HEK293 (cell line): Measurements from ENCODE around the gene PPP1R36.
A peak's percentile ranks its signal among the peaks of the same experiment; 100 is the strongest.

Experiments used
- EGR2 ChIP-seq: fragments of 450-650 bp; formaldehyde crosslinking; IDR thresholded peaks from 2 replicates; pipeline ENCODE4 v1.5.1; 2016; ENCODE audit warnings: low read depth, missing biosample characterization, missing genetic modification characterization
- HOXA7 ChIP-seq: sonication (generic); formaldehyde crosslinking; IDR thresholded peaks from 2 replicates; pipeline ENCODE4 v1.8.1; 2022; ENCODE audit warnings: missing genetic modification reagents, borderline replicate concordance
- KLF10 ChIP-seq: fragments of 450-650 bp; IDR thresholded peaks from 2 replicates; pipeline ENCODE4 v1.5.1; 2018; ENCODE audit warnings: missing biosample characterization, mild to moderate bottlenecking, missing genetic modification characterization
- KLF17 ChIP-seq: fragments of 450-650 bp; formaldehyde crosslinking; IDR thresholded peaks from 2 replicates; pipeline ENCODE4 v1.5.1; 2016; ENCODE audit warnings: missing biosample characterization, missing genetic modification characterization
- MYNN ChIP-seq: fragments of 450-650 bp; formaldehyde crosslinking; IDR thresholded peaks from 2 replicates; pipeline ENCODE4 v1.5.1; 2016; ENCODE audit warnings: missing biosample characterization, missing genetic modification characterization, borderline replicate concordance
- MZF1 ChIP-seq: fragments of 450-650 bp; formaldehyde crosslinking; IDR thresholded peaks from 2 replicates; pipeline ENCODE4 v1.5.1; 2017; ENCODE audit warnings: missing biosample characterization, missing genetic modification characterization, borderline replicate concordance
- SCRT1 ChIP-seq: fragments of 450-650 bp; formaldehyde crosslinking; IDR thresholded peaks from 2 replicates; pipeline ENCODE4 v1.5.1; 2016; ENCODE audit warnings: missing biosample characterization, missing genetic modification characterization, borderline replicate concordance
- SETDB1 ChIP-seq: IDR thresholded peaks from one replicate; pipeline ENCODE4 v1.6.1; 2017; ENCODE audit warnings: mild to moderate bottlenecking, low read length, moderate library complexity, mixed read lengths; ENCODE audit not compliant: insufficient read length
- TRIM28 ChIP-seq: IDR thresholded peaks from 2 replicates; pipeline ENCODE4 v1.6.1; 2011; ENCODE audit warnings: low read length, control low read depth, borderline replicate concordance
- ZNF140 ChIP-seq: fragments of 450-650 bp; formaldehyde crosslinking; IDR thresholded peaks from 2 replicates; pipeline ENCODE4 v1.5.1; 2016; ENCODE audit warnings: missing biosample characterization, missing genetic modification characterization
- ZNF146 ChIP-seq: fragments of 450-650 bp; formaldehyde crosslinking; IDR thresholded peaks from 2 replicates; pipeline ENCODE4 v1.5.1; 2016; ENCODE audit warnings: missing biosample characterization, missing genetic modification characterization
- ZNF148 ChIP-seq: fragments of 450-650 bp; formaldehyde crosslinking; IDR thresholded peaks from 2 replicates; pipeline ENCODE4 v1.5.0; 2017; ENCODE audit warnings: missing biosample characterization, missing genetic modification characterization, borderline replicate concordance
- ZNF19 ChIP-seq: fragments of 450-650 bp; formaldehyde crosslinking; IDR thresholded peaks from 2 replicates; pipeline ENCODE4; 2016; ENCODE audit warnings: missing biosample characterization, missing genetic modification characterization, low read depth
- ZNF404 ChIP-seq: fragments of 450-650 bp; formaldehyde crosslinking; IDR thresholded peaks from 2 replicates; pipeline ENCODE4 v1.5.1; 2017; ENCODE audit warnings: missing biosample characterization, missing genetic modification characterization
- ZNF529 ChIP-seq: fragments of 450-650 bp; formaldehyde crosslinking; IDR thresholded peaks from 2 replicates; pipeline ENCODE4 v1.5.1; 2017; ENCODE audit warnings: missing genetic modification characterization, missing biosample characterization; ENCODE audit not compliant: insufficient replicate concordance
- ZNF600 ChIP-seq: fragments of 450-650 bp; formaldehyde crosslinking; IDR thresholded peaks from 2 replicates; pipeline ENCODE4 v1.5.1; 2016; ENCODE audit warnings: missing biosample characterization, missing genetic modification characterization
- ZNF623 ChIP-seq: fragments of 450-650 bp; formaldehyde crosslinking; IDR thresholded peaks from 2 replicates; pipeline ENCODE4 v1.5.1; 2016; ENCODE audit warnings: missing biosample characterization, missing genetic modification characterization
- ZNF629 ChIP-seq: fragments of 450-650 bp; formaldehyde crosslinking; IDR thresholded peaks from 2 replicates; pipeline ENCODE4 v1.5.1; 2017; ENCODE audit warnings: missing biosample characterization, missing genetic modification characterization
- ZNF645 ChIP-seq: fragments of 450-650 bp; formaldehyde crosslinking; IDR thresholded peaks from 2 replicates; pipeline ENCODE4; 2016; ENCODE audit warnings: missing biosample characterization, missing genetic modification characterization
- ZNF747 ChIP-seq: fragments of 450-650 bp; formaldehyde crosslinking; IDR thresholded peaks from 2 replicates; pipeline ENCODE4 v1.5.1; 2016; ENCODE audit warnings: missing biosample characterization, missing genetic modification characterization
- ZNF777 ChIP-seq: fragments of 450-650 bp; formaldehyde crosslinking; IDR thresholded peaks from 2 replicates; pipeline ENCODE4 v1.5.1; 2017; ENCODE audit warnings: missing biosample characterization, missing genetic modification characterization, borderline replicate concordance
- TF ChIP-seq, protein P1 (sequence below): fragments of 450-650 bp; formaldehyde crosslinking; IDR thresholded peaks from 2 replicates; pipeline ENCODE4 v1.5.1; 2017; ENCODE audit warnings: missing biosample characterization, missing genetic modification characterization
- TF ChIP-seq, protein P2 (sequence below): fragments of 450-650 bp; formaldehyde crosslinking; IDR thresholded peaks from 2 replicates; pipeline ENCODE4 v1.5.1; 2016; ENCODE audit warnings: missing biosample characterization, missing genetic modification characterization, borderline replicate concordance
- TF ChIP-seq, protein P3 (sequence below): fragments of 450-650 bp; formaldehyde crosslinking; IDR thresholded peaks from 2 replicates; pipeline ENCODE4 v1.5.1; 2016; ENCODE audit warnings: missing biosample characterization, missing genetic modification characterization

PPP1R36 gene

DNA sequence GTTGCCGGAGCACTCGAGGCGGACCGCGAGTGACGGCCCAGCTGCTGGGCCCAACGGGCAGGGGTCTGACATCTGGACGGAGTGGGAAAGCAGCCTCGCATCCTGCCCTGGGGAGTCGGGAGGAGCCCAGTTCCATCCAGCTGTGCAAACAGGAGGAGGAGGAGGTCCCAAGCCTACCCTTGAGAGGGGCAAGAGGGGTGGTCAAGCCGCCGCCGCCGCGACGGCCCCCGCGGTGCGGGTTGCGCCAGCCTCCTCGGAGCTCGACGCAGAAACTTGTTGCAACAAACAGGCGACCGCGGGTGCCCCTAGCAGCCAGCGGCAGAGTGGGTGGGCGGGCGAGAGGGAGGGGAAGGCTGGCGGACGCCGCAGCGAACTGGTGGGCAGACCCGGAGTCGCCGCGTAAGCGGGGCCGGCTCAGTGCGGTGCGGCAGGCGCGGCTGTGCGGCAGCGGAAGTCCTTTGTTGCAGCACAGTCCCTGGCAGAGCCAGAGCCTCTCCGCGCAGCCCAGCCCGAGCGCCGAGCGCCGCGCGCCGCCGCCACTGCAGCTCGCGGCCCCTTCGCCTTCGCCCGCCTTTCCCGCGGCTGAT is 45.4 kb upstream of the PPP1R36 start, which contains the start of gene ZBTB1 (continued):
- no peak for TF ChIP-seq ZNF19 (tag by site-specific recombination)
- TF ChIP-seq MYNN (tag by site-specific recombination) = no peak
- TF ChIP-seq ZNF645 (tag by site-specific recombination) = no peak
- TF ChIP-seq ZNF146 = 0 out of 2 replicates have a peak, but pooled peaks have one; percentile 1
- TF ChIP-seq, protein P1, sequence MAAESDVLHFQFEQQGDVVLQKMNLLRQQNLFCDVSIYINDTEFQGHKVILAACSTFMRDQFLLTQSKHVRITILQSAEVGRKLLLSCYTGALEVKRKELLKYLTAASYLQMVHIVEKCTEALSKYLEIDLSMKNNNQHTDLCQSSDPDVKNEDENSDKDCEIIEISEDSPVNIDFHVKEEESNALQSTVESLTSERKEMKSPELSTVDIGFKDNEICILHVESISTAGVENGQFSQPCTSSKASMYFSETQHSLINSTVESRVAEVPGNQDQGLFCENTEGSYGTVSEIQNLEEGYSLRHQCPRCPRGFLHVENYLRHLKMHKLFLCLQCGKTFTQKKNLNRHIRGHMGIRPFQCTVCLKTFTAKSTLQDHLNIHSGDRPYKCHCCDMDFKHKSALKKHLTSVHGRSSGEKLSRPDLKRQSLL (tag by site-specific recombination) = no peak
- TF ChIP-seq ZNF404 (tag by site-specific recombination) = no peak
- TF ChIP-seq ZNF140 (tag by site-specific recombination) = no peak
- 0 out of 2 replicates have a peak, but pooled peaks have one; percentile 51 for TF ChIP-seq KLF17 (tag by site-specific recombination)
- no peak; the same call in 1 of the 2 replicates for TF ChIP-seq ZNF777 (tag by site-specific recombination)
- no peak for TF ChIP-seq ZNF747 (tag by site-specific recombination)
- no peak for TF ChIP-seq ZNF623 (tag by site-specific recombination)
- no peak for TF ChIP-seq SETDB1
- TF ChIP-seq, protein P2, sequence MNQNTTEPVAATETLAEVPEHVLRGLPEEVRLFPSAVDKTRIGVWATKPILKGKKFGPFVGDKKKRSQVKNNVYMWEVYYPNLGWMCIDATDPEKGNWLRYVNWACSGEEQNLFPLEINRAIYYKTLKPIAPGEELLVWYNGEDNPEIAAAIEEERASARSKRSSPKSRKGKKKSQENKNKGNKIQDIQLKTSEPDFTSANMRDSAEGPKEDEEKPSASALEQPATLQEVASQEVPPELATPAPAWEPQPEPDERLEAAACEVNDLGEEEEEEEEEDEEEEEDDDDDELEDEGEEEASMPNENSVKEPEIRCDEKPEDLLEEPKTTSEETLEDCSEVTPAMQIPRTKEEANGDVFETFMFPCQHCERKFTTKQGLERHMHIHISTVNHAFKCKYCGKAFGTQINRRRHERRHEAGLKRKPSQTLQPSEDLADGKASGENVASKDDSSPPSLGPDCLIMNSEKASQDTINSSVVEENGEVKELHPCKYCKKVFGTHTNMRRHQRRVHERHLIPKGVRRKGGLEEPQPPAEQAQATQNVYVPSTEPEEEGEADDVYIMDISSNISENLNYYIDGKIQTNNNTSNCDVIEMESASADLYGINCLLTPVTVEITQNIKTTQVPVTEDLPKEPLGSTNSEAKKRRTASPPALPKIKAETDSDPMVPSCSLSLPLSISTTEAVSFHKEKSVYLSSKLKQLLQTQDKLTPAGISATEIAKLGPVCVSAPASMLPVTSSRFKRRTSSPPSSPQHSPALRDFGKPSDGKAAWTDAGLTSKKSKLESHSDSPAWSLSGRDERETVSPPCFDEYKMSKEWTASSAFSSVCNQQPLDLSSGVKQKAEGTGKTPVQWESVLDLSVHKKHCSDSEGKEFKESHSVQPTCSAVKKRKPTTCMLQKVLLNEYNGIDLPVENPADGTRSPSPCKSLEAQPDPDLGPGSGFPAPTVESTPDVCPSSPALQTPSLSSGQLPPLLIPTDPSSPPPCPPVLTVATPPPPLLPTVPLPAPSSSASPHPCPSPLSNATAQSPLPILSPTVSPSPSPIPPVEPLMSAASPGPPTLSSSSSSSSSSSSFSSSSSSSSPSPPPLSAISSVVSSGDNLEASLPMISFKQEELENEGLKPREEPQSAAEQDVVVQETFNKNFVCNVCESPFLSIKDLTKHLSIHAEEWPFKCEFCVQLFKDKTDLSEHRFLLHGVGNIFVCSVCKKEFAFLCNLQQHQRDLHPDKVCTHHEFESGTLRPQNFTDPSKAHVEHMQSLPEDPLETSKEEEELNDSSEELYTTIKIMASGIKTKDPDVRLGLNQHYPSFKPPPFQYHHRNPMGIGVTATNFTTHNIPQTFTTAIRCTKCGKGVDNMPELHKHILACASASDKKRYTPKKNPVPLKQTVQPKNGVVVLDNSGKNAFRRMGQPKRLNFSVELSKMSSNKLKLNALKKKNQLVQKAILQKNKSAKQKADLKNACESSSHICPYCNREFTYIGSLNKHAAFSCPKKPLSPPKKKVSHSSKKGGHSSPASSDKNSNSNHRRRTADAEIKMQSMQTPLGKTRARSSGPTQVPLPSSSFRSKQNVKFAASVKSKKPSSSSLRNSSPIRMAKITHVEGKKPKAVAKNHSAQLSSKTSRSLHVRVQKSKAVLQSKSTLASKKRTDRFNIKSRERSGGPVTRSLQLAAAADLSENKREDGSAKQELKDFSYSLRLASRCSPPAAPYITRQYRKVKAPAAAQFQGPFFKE (tag by site-specific recombination) = no peak
- TF ChIP-seq ZNF529 (tag by site-specific recombination) = no peak
- no peak; the same call in 1 of the 2 replicates for TF ChIP-seq ZNF629
- TF ChIP-seq, protein P3, sequence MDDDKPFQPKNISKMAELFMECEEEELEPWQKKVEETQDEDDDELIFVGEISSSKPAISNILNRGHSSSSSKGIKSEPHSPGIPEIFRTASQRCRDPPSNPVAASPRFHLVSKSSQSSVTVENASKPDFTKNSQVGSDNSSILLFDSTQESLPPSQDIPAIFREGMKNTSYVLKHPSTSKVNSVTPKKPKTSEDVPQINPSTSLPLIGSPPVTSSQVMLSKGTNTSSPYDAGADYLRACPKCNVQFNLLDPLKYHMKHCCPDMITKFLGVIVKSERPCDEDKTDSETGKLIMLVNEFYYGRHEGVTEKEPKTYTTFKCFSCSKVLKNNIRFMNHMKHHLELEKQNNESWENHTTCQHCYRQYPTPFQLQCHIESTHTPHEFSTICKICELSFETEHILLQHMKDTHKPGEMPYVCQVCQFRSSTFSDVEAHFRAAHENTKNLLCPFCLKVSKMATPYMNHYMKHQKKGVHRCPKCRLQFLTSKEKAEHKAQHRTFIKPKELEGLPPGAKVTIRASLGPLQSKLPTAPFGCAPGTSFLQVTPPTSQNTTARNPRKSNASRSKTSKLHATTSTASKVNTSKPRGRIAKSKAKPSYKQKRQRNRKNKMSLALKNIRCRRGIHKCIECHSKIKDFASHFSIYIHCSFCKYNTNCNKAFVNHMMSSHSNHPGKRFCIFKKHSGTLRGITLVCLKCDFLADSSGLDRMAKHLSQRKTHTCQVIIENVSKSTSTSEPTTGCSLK (tag by site-specific recombination) = no peak
- no peak for TF ChIP-seq MZF1 (tag by site-specific recombination)
- TF ChIP-seq HOXA7 (CRISPR knock-in tag) = no peak
- TF ChIP-seq KLF10 (tag by site-specific recombination) = no peak
- peak; percentile 68 for TF ChIP-seq SCRT1
- no peak for TF ChIP-seq TRIM28
- peak; percentile 32; the same call in 1 of the 2 replicates for TF ChIP-seq EGR2 (tag by site-specific recombination)
- no peak for TF ChIP-seq ZNF148 (tag by site-specific recombination)
- TF ChIP-seq ZNF600 (tag by site-specific recombination) = peak; percentile 91
